NT2/D1 (cell line): ENCODE results near the gene ZC3HAV1L.

Experiments used
- SUZ12 ChIP-seq: IDR thresholded peaks from 2 replicates; pipeline ENCODE4 v1.6.1; 2011; ENCODE audit not compliant: insufficient read length, insufficient read depth; ENCODE audit errors: extremely low read depth
- YY1 ChIP-seq: IDR thresholded peaks from 2 replicates; pipeline ENCODE4 v1.6.1; 2011; ENCODE audit not compliant: insufficient read length, insufficient read depth
- ZNF274 ChIP-seq: IDR thresholded peaks from 2 replicates; pipeline ENCODE4 v1.6.1; 2011; ENCODE audit warnings: mild to moderate bottlenecking, low read depth, low read length

- TF ChIP-seq SUZ12 (no peak), ZNF274 (no peak), YY1 (no peak)
These were observed 29.5 kb upstream of the ZC3HAV1L start for GRCh38 chr7:139065323-139065722.
